Psoas muscle (tissue), 8 donors: Measurements from ENCODE around the gene RUBCN. TPM values are rescaled to one million over a fixed set of nuclear protein-coding genes. Genes with fewer than 3 reads are reported as not detected.

Experiments
- ATAC-seq, 4 donors: fragments of 200-7000 bp; cut with Tn5 transposase; one replicate each; pipeline ENCODE4 v1.9.1; 2020; ENCODE audit warnings: moderate library complexity in 3 of 4, mild to moderate bottlenecking in 2 of 4
- DNase-seq, 2 donors: peaks; one replicate each; pipeline ENCODE4 v3.0.0-alpha.2; 2020
- H3K27ac ChIP-seq: fragments of 200-600 bp; one replicate; pipeline ENCODE4 v1.8.0; 2022
- H3K27me3 ChIP-seq, 3 donors: fragments of 200-600 bp in 1 of 3; one replicate each; pipeline versions ENCODE4 v1.6.1 to v1.8.0; 2013 to 2022; ENCODE audit warnings: low read length in 2 of 3, mild to moderate bottlenecking in 2 of 3, moderate library complexity in 1 of 3; ENCODE audit not compliant: insufficient read depth in 3 of 3
- H3K36me3 ChIP-seq, 2 donors: fragments of 200-600 bp in 1 of 2; one replicate each; pipeline versions ENCODE4 v1.6.1 to v1.8.0; 2013 to 2022; ENCODE audit warnings: low read depth in 1 of 2, mild to moderate bottlenecking in 1 of 2, moderate library complexity in 1 of 2; ENCODE audit not compliant: insufficient read depth in 1 of 2
- H3K4me1 ChIP-seq: fragments of 200-600 bp; one replicate; pipeline ENCODE4 v1.8.0; 2022
- H3K4me3 ChIP-seq: fragments of 200-600 bp; one replicate; pipeline ENCODE4 v1.8.0; 2022; ENCODE audit warnings: mild to moderate bottlenecking
- H3K9me3 ChIP-seq: fragments of 200-600 bp; one replicate; pipeline ENCODE4 v1.8.0; 2022
- CTCF ChIP-seq: fragments of 200-600 bp; IDR thresholded peaks from one replicate; pipeline ENCODE4 v1.8.0; 2022; ENCODE audit warnings: antibody characterized with exemption
- WGBS, 3 donors: extraction: QIAGEN DNeasy Blood & Tissue Kit; methylation state at CpG; one replicate each; pipeline versions ENCODE4 v1.1.6 to v1.1.7; 2013; 5-methylcytosine and 5-hydroxymethylcytosine counted together
- intact Hi-C, 2 donors: fragments of 100-400 bp; cut with DNase I; formaldehyde crosslinking; loops; one replicate each; pipeline versions ENCODE4 v1.11.0 to v1.14.2; 2022
- polyA plus RNA-seq, 3 donors: library from polyadenylated mRNA; stranded (reverse); fragments of 200-250 nt; gene quantifications; one replicate each; pipeline ENCODE4 v1.2.3, GENCODE V29; 2013
- total RNA-seq, 4 donors: library from RNA; stranded (reverse); fragmentation: NEBNext Ultra II Directional in 2 of 4; extraction: Animal tissue kit (Norgen Biotek cat#: 25700) in 2 of 4; gene quantifications; one replicate each; pipeline versions ENCODE4 v1.2.1 to v1.2.4, GENCODE V29; 2021 to 2023
- donor health status: healthy with polysubstance abuse.
- donor health status: DM: no; HTN: no; CAD: no; lungs with moderate emphysema.
- donor health status: Bipolar disorder and iron deficiency.
- donor health status: healthy.
- donor health status: DM: yes; HTN: yes; CAD: no.
- donor health status: DM: no; HTN: no; CAD: no.
- donor health status: DM: no; HTN: no; CAD: no.
- donor health status: DM: yes; HTN: yes; CAD: no.

The RUBCN gene
- total and polyA plus RNA-seq, 7 donors, result 5.0 to 29.1 (median 21.9) TPM

- DNase-seq, result no peak
- intact Hi-C loops, result no loop called here
- peaks cover 25% of the 10 kb centered on the region for H3K4me1 ChIP-seq
- 50 to 63% (median 62%) methylated on average over 11 of the region's 11 CpGs for WGBS, 3 donors
- H3K27ac ChIP-seq, result peak overlapping the region; percentile 95
- no peak for TF ChIP-seq CTCF
- no peaks in the 10 kb centered on the region for H3K9me3 ChIP-seq
- peak overlapping the region; percentile 89 for H3K4me3 ChIP-seq
- H3K27me3 ChIP-seq, result no peaks in the 10 kb centered on the region
- ATAC-seq, result no peak
- H3K36me3 ChIP-seq, result peaks cover 0 to 3% of the 10 kb centered on the region in 2 donors
Measured at GRCh38 chr3:197737749-197738462, 1.2 kb upstream of the RUBCN start.

- peaks cover 0 to 8% of the 10 kb centered on the region in 2 donors for H3K36me3 ChIP-seq
- peaks cover 25% of the 10 kb centered on the region for H3K4me1 ChIP-seq
- no peaks in the 10 kb centered on the region for H3K9me3 ChIP-seq
- no peak for TF ChIP-seq CTCF
- H3K27ac ChIP-seq, result peak overlapping the region; percentile 95
- DNase-seq, result no peak
- peak in 1 of 4 donors; percentile 20 for ATAC-seq
- intact Hi-C loops, result no loop called here
- no peaks in the 10 kb centered on the region for H3K27me3 ChIP-seq
- WGBS, 3 donors, result 0 to 1% (median 0%) methylated on average over 6 of the region's 6 CpGs
- peak overlapping the region; percentile 89 for H3K4me3 ChIP-seq
Measured at GRCh38 chr3:197737319-197737649, 580 bp upstream of the RUBCN start.

- 3 to 5% (median 4%) methylated on average over 17 of the region's 17 CpGs for WGBS, 3 donors
- H3K9me3 ChIP-seq, result no peaks in the 10 kb centered on the region
- intact Hi-C loops, result no loop called here
Measured at GRCh38 chr3:197736010-197736490, 654 bp downstream of the RUBCN start.

GRCh38 chr3:197734667-197735318 is 1.9 kb downstream of the RUBCN start:
- Histone ChIP-seq H3K36me3 (peaks cover 0 to 8% of the 10 kb centered on the region in 2 donors), H3K4me1 (peaks cover 25% of the 10 kb centered on the region), H3K9me3 (no peaks in the 10 kb centered on the region), H3K27ac (no peak overlapping the region), H3K4me3 (peak overlapping the region; percentile 89), H3K27me3 (no peaks in the 10 kb centered on the region)
- TF ChIP-seq CTCF, result no peak
- 81 to 83% (median 82%) methylated on average over 7 of the region's 7 CpGs for WGBS, 3 donors
- intact Hi-C loops, result no loop called here
- no peak for ATAC-seq
- DNase-seq, result no peak

More at GRCh38 chr3:197736010-197736490, 654 bp downstream of the RUBCN start:
- Histone ChIP-seq H3K4me1 (peaks cover 25% of the 10 kb centered on the region), H3K27ac (peak overlapping the region; percentile 95), H3K27me3 (no peaks in the 10 kb centered on the region), H3K36me3 (peaks cover 0 to 8% of the 10 kb centered on the region in 2 donors), H3K4me3 (peak overlapping the region; percentile 89)
- peak in 3 of 4 donors; percentile 3 to 19 (median 17) for ATAC-seq
- DNase-seq, result peak in 1 of 2 donors; percentile 18
- no peak for TF ChIP-seq CTCF
